Retinal pigment epithelial cell (primary cell): ENCODE measurements around the gene RXRA.

ENCODE experiments used
- DNase-seq: peaks from one replicate; pipeline ENCODE4 v3.0.0-alpha.2; 2010; ENCODE audit warnings: low read depth
- H3K4me3 ChIP-seq: 2 replicates; pipeline ENCODE4 v1.5.1; 2011; ENCODE audit warnings: mild to moderate bottlenecking, low read length, control low read depth, moderate library complexity
- TF ChIP-seq, protein P1 (sequence below): conservative IDR thresholded peaks from 2 replicates; pipeline ENCODE4 v1.5.1; 2011; ENCODE audit warnings: low read depth, low read length, control low read depth, inconsistent platforms

Gene RXRA

DNA sequence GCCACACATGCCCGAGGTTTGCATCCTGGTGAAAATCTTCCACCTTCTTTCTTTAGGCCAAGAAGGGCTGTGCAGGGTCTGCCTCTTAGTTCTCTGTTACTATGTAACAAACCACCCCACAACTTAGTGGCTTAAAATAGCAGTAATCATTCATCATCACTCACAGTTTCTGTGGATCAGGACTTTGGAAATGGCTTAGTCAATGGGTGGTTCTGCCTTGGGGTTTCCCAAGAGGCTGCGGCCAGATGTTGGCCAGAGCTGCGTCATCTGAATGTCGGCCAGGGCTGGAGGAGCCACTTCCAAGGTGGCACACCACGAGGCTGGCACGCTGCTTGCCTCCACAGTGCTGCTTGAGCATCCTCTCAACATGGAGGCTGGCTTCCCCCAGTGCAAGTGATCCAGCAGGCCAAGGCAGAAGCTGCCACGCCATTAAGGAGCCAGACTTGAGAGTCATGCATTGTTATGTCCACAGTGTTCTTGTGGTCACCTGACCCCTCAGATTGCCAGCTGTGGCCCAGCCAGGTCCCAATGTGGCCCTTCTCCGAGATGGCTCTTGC is 135.2 kb downstream of the RXRA start:
- TF ChIP-seq, protein P1, sequence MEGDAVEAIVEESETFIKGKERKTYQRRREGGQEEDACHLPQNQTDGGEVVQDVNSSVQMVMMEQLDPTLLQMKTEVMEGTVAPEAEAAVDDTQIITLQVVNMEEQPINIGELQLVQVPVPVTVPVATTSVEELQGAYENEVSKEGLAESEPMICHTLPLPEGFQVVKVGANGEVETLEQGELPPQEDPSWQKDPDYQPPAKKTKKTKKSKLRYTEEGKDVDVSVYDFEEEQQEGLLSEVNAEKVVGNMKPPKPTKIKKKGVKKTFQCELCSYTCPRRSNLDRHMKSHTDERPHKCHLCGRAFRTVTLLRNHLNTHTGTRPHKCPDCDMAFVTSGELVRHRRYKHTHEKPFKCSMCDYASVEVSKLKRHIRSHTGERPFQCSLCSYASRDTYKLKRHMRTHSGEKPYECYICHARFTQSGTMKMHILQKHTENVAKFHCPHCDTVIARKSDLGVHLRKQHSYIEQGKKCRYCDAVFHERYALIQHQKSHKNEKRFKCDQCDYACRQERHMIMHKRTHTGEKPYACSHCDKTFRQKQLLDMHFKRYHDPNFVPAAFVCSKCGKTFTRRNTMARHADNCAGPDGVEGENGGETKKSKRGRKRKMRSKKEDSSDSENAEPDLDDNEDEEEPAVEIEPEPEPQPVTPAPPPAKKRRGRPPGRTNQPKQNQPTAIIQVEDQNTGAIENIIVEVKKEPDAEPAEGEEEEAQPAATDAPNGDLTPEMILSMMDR: no peak
- no peak for DNase-seq

DNA sequence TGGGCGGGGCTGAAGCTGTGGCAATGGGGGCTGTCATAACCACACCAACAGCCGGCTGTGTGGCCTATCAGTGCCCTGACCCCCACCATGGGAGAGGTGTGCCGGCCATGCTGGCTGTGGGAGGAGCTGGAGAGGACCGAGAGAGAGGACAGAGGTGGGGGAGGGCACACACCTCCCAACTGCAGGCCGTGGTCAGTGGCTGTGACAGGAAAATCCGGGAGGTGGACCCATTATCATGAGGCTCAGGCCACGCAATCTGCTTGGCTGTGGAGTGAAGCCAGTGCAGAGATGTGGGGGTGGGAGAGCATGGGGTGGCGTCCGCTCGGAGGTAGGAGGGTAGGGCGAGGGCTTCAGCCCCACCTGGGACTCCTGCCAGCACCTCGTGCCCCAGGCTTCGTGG is 136.1 kb downstream of the RXRA start:
- H3K4me3 ChIP-seq: no peak overlapping the region
- TF ChIP-seq, protein P1: no peak
- DNase-seq: no peak

More for the DNA sequence above, 135.2 kb downstream of the RXRA start:
- H3K4me3 ChIP-seq: no peak overlapping the region

DNA sequence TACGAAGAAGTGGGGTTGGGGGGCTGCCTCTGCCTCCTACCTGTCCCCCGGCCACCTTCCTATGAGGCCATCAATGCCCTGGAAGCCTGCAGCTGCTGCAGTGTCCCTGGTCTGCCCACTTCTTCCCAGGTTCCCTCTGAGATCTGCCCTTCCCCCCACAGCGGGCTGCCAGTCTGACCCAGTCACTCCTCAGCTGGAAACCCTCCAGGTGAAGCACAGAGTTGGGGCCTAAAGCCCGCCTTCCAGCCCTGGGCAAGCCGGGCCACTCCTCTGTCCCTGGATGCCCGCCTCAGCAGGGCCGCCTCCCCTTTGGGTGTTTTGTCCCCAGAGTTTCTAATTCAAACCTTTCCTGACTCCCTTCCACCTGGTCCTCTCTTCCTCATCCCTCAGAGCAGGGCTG is 137.0 kb downstream of the RXRA start:
- TF ChIP-seq, protein P1: no peak
- no peak overlapping the region for H3K4me3 ChIP-seq
- no peak for DNase-seq

DNA sequence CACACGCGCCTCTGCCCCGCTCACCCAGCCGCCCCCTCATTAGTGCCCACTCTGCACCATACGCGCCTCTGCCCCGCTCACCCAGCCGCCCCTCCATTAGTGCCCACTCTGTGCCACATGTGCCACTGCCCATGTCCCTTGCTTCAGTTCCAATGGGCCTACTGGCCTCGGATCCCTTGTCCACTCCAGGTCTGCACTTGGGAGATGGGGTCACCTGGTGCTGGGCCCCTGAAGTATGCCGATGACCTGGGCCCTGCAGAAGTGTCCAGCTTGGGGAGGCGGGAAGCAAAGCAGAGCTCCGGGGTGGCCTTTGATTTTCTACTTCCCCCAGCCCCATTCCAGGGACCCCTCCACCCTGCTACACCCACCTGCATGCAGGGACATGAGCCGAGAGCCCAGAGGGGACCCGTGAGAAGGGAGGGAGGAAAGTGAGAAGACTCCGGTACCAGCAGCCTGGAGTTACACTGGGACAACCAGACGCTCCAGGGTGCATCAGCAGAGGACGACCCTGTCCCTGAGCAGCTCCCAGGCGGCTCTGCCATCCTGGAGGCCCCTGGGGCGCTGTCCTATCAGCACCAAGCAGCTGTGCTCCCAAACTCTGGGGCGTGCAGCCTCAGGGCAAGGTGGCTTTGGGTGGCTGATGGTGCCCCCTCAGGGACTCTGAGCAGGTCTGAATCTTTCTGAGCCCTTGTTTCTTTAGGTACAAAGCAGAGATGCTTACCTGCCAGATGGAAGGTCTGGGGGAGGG is 140.8 kb downstream of the RXRA start:
- TF ChIP-seq, protein P1: no peak
- H3K4me3 ChIP-seq: no peak overlapping the region
- no peak for DNase-seq

DNA sequence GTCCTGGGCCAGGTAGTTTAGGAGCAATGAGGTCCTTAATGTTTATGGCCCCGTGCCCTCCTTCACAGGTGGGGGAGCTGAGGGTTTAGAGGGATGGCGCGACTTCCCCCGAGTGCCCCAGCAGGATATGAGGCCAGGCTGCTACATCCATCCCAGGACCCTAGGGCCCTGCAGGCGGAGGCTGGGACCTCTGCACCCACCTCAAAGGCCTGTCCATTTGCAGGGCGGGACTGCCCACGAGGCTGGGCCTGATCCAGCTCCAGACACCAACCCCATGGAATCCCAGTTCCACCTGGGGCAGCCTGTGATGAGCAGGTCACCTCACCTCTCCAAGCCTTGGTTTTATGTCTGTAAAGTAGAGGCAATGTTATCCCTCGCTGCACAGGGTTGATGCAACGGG is 142.1 kb downstream of the RXRA start:
- DNase-seq: no peak
- TF ChIP-seq, protein P1: no peak
- H3K4me3 ChIP-seq: no peak overlapping the region

DNA sequence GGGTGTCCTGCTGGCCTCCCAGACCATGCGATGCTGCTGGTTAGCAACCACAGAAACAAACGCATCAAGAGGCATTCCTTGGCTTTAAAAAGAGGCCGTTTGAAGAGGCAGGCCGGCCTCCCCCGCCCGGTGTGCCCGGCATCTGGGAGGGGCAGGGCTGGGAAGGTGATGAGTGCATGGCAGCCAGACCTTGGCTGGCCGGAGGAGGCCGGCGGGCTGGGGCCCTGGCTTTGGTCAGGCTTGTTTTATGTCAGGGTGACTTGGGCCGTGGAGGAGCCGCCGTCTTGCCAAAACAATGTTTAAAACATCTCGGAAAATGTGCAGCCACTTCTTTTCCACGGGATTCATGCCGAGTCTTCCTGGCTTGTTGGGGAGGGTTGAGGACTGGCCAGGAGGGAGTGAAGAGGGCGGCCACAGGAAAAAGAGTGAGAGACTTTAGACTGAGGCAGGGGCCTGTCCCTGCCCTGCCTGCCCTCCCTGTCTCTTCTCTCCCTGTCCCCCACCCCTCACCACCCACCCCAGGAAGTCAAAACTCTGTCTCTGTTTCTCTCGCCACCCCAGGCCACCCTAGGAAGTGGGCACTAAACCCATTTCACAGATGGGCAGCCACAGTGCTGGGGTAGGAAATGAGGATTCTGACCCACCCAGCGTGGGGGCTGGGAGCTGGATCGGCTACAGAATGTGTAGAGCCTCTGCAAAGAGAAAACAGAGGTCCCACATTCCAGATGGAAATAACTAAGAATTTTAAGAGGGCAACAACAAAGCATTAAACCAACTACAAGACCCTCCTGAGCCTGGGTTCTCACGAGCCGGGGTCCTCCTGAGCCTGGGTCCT is 143.0 kb downstream of the RXRA start:
- TF ChIP-seq, protein P1: no peak
- H3K4me3 ChIP-seq: no peak overlapping the region
- no peak for DNase-seq
